Measurements from ENCODE around the gene SLC12A7. TPM values are rescaled to one million over a fixed set of nuclear protein-coding genes. Genes with fewer than 3 reads are reported as not detected.

The SLC12A7 gene
- total RNA-seq, 4 donors from 2014 or later = 10.6 to 32.2 (median 18.1) TPM

- WGBS, 2 donors = 71% methylated on average over 11 of the region's 11 CpGs
- TF ChIP-seq CTCF (IDR thresholded peaks at IDR 0.05) (no peak), POLR2A (IDR thresholded peaks at IDR 0.05) (no peak)
- intact Hi-C loops (cut with DNase I; ENCODE audit: low total_unique reads) = no loop called here
- no peak overlapping the region for H3K4me3 ChIP-seq (ENCODE audit: low read depth, poor library complexity, severe bottlenecking)
- peak in 1 of 2 donors; percentile 83 for DNase-seq (ENCODE audit: low spot score in 2 of 2)
These were observed 100.6 kb downstream of the SLC12A7 start for GRCh38 chr5:1011226-1011631.

DNA sequence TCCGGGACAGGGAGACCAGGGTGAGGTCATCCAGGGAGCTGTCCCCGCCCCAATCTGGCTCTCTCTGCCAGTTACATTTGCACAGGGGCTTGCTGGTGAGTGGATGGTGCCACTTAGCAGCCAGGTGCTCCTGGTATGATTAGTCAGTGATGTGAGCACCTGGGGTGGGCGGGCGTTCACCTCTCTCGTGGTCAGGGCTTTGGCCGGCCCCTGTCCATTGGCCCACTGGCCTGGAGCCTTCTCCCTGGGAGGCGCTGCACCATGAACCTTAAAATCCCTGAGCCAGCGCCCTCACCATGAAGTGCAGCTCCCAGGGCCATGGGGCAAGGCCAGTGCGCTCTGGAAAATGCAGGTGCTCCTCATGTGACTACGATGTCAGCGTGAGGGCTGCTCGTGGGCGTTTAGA, 101.2 kb downstream of the SLC12A7 start:
- 53 to 67% methylated on average over 11 to 13 of the region's 13 CpGs for WGBS, 2 donors
- DNase-seq (ENCODE audit: low spot score in 2 of 2) = peak in 1 of 2 donors; percentile 74
- TF ChIP-seq CTCF (IDR thresholded peaks at IDR 0.05) (no peak), POLR2A (IDR thresholded peaks at IDR 0.05) (no peak)
- intact Hi-C loops (cut with DNase I; ENCODE audit: low total_unique reads) = no loop called here
- H3K4me3 ChIP-seq (ENCODE audit: low read depth, poor library complexity, severe bottlenecking) = no peak overlapping the region

GRCh38 chr5:1010181-1010510, 101.7 kb downstream of the SLC12A7 start:
- DNase-seq (ENCODE audit: low spot score in 2 of 2) = peak in 1 of 2 donors; percentile 78
- H3K4me3 ChIP-seq (ENCODE audit: low read depth, poor library complexity, severe bottlenecking) = no peak overlapping the region
- WGBS, 2 donors = 48 to 50% methylated on average over 4 of the region's 4 CpGs
- no peak for TF ChIP-seq POLR2A (IDR thresholded peaks at IDR 0.05)
- TF ChIP-seq CTCF (IDR thresholded peaks at IDR 0.05) = no peak
- intact Hi-C loops (cut with DNase I; ENCODE audit: low total_unique reads) = no loop called here

GRCh38 chr5:1009359-1010180, 102.3 kb downstream of the SLC12A7 start:
- intact Hi-C loops (cut with DNase I; ENCODE audit: low total_unique reads) = no loop called here
- 11 to 59% methylated on average over 9 to 48 of the region's 70 CpGs for WGBS, 2 donors
- TF ChIP-seq POLR2A (IDR thresholded peaks at IDR 0.05) (no peak), CTCF (IDR thresholded peaks at IDR 0.05) (no peak)
- DNase-seq (ENCODE audit: low spot score in 2 of 2) = peak in 1 of 2 donors; percentile 83
- H3K4me3 ChIP-seq (ENCODE audit: low read depth, poor library complexity, severe bottlenecking) = no peak overlapping the region

- TF ChIP-seq CTCF (IDR thresholded peaks at IDR 0.05) = no peak
- TF ChIP-seq POLR2A (IDR thresholded peaks at IDR 0.05) = no peak
- no peak within 1 kb of the TSS for H3K4me3 ChIP-seq (ENCODE audit: low read depth, poor library complexity, severe bottlenecking)
- WGBS, 2 donors = 1% methylated on average over 21 to 25 of the region's 108 CpGs
- DNase-seq (ENCODE audit: low spot score in 2 of 2) = peak in 1 of 2 donors; percentile 86
- intact Hi-C loops (cut with DNase I; ENCODE audit: low total_unique reads) = no loop called here
These were observed 103.2 kb downstream of the SLC12A7 start, which contains the start of gene NKD2 for GRCh38 chr5:1008451-1009358. NKD2 (plus strand) TSS chr5:1008802; CDS start chr5:1009058, 256 bp downstream.
